SK-N-MC (cell line): Measurements from ENCODE around the gene CELA2B.
"Not testable (repeated sequence)": the region's sequence is repeated elsewhere in the genome, so short reads cannot be mapped to it uniquely, and the experiment has no call there.

Source experiments
- EZH2 ChIP-seq: fragments of 200-600 bp; sonication (generic); IDR thresholded peaks from one replicate; pipeline ENCODE4 v1.6.1; 2017; ENCODE audit warnings: antibody characterized with exemption
- FOXP2 ChIP-seq: optimal IDR thresholded peaks from 2 replicates; pipeline ENCODE3; 2011; ENCODE audit warnings: mild to moderate bottlenecking, moderate library complexity; ENCODE audit not compliant: insufficient read depth; ENCODE audit errors: extremely low read length, control extremely low read depth
- POLR2AphosphoS5 ChIP-seq: IDR thresholded peaks from 2 replicates; pipeline ENCODE4 v1.6.1; 2012; ENCODE audit warnings: mild to moderate bottlenecking, low read depth, low read length, borderline replicate concordance

- not testable (repeated sequence) for TF ChIP-seq POLR2AphosphoS5, EZH2, FOXP2
Observed at GRCh38 chr1:15428252-15428651, 47.7 kb upstream of the CELA2B start.
